ENCODE results near the gene KRTAP2-2. TPM values are rescaled to one million over a fixed set of nuclear protein-coding genes. Genes with fewer than 3 reads are reported as not detected.
A peak's percentile ranks its signal among the peaks of the same experiment; 100 is the strongest.

KRTAP2-2 gene
- total and polyA plus RNA-seq, 2 of the 13 experiments (the other 11 are each of a cell fraction or from before 2014, with no cell fraction given): not detected

DNA sequence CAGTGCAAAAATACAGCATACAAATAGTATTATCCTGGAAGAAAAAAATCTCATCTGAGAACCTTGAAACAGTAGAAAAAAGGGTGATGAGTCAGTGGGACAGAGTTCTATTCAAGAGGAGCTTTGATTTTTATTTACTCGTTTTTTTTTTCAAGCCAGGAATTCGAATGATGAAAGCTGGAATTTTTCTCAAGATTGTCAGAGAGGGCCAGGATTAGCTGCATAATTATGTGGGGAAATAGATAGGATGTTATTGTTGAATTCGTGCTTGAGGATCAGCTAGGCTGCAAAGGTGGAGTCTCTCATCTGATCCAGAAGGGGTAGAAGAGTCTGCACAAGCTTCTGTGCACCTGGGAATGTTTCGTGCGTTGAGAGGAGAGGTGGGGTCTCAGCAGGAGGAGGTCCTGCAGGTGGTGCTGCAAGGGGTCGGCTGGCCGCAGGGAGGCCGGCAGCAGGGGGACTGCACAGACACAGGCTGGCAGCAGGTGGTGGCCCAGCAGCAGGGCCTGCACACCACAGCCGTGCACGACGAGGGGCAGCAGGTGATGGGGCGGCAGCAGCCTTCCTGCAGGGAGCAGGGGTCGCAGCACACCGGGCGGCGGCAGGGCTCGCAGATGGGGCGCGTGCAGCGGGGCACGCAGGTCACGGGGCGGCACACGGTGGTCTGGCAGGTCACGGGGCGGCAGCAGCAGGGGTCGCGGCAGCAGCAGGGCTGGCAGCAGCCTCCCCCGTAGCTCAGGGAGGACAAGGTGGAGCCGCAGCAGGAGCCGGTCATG lies 4.4 kb upstream of the KRTAP2-2 start (continued):
- TF ChIP-seq, protein P1, sequence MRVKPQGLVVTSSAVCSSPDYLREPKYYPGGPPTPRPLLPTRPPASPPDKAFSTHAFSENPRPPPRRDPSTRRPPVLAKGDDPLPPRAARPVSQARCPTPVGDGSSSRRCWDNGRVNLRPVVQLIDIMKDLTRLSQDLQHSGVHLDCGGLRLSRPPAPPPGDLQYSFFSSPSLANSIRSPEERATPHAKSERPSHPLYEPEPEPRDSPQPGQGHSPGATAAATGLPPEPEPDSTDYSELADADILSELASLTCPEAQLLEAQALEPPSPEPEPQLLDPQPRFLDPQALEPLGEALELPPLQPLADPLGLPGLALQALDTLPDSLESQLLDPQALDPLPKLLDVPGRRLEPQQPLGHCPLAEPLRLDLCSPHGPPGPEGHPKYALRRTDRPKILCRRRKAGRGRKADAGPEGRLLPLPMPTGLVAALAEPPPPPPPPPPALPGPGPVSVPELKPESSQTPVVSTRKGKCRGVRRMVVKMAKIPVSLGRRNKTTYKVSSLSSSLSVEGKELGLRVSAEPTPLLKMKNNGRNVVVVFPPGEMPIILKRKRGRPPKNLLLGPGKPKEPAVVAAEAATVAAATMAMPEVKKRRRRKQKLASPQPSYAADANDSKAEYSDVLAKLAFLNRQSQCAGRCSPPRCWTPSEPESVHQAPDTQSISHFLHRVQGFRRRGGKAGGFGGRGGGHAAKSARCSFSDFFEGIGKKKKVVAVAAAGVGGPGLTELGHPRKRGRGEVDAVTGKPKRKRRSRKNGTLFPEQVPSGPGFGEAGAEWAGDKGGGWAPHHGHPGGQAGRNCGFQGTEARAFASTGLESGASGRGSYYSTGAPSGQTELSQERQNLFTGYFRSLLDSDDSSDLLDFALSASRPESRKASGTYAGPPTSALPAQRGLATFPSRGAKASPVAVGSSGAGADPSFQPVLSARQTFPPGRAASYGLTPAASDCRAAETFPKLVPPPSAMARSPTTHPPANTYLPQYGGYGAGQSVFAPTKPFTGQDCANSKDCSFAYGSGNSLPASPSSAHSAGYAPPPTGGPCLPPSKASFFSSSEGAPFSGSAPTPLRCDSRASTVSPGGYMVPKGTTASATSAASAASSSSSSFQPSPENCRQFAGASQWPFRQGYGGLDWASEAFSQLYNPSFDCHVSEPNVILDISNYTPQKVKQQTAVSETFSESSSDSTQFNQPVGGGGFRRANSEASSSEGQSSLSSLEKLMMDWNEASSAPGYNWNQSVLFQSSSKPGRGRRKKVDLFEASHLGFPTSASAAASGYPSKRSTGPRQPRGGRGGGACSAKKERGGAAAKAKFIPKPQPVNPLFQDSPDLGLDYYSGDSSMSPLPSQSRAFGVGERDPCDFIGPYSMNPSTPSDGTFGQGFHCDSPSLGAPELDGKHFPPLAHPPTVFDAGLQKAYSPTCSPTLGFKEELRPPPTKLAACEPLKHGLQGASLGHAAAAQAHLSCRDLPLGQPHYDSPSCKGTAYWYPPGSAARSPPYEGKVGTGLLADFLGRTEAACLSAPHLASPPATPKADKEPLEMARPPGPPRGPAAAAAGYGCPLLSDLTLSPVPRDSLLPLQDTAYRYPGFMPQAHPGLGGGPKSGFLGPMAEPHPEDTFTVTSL (CRISPR knock-in tag; IDR thresholded peaks at IDR 0.05; ENCODE audit: borderline replicate concordance): peak; percentile 88; the same call in 1 of the 2 replicates
- TF ChIP-seq GFI1 (CRISPR knock-in tag; IDR thresholded peaks at IDR 0.05; ENCODE audit: borderline replicate concordance) (peak; percentile 97), MED1 (CRISPR knock-in tag; IDR thresholded peaks at IDR 0.05) (peak; percentile 93), PHF21A (CRISPR knock-in tag; IDR thresholded peaks at IDR 0.05) (peak; percentile 60), NFIC (IDR thresholded peaks at IDR 0.05; ENCODE audit: low read length) (peak; percentile 96; the same call in 1 of the 2 replicates), FOXA3 (CRISPR knock-in tag; IDR thresholded peaks at IDR 0.05) (peak; percentile 83), PPARG (CRISPR knock-in tag; conservative IDR thresholded peaks at IDR 0.05) (peak; percentile 94), IRF2 (CRISPR knock-in tag; IDR thresholded peaks at IDR 0.05) (peak; percentile 73; the same call in 1 of the 2 replicates), NCOA2 (CRISPR knock-in tag; IDR thresholded peaks at IDR 0.05) (peak; percentile 94), HMG20A (CRISPR knock-in tag; IDR thresholded peaks at IDR 0.05; ENCODE audit: borderline replicate concordance) (peak; percentile 97; the same call in 1 of the 2 replicates)
- TF ChIP-seq, protein P2, sequence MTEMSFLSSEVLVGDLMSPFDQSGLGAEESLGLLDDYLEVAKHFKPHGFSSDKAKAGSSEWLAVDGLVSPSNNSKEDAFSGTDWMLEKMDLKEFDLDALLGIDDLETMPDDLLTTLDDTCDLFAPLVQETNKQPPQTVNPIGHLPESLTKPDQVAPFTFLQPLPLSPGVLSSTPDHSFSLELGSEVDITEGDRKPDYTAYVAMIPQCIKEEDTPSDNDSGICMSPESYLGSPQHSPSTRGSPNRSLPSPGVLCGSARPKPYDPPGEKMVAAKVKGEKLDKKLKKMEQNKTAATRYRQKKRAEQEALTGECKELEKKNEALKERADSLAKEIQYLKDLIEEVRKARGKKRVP (CRISPR knock-in tag; IDR thresholded peaks at IDR 0.05): peak in 1 of 2 experiments; percentile 81; a peak in 2 of 4 replicates
- TF ChIP-seq, protein P3, sequence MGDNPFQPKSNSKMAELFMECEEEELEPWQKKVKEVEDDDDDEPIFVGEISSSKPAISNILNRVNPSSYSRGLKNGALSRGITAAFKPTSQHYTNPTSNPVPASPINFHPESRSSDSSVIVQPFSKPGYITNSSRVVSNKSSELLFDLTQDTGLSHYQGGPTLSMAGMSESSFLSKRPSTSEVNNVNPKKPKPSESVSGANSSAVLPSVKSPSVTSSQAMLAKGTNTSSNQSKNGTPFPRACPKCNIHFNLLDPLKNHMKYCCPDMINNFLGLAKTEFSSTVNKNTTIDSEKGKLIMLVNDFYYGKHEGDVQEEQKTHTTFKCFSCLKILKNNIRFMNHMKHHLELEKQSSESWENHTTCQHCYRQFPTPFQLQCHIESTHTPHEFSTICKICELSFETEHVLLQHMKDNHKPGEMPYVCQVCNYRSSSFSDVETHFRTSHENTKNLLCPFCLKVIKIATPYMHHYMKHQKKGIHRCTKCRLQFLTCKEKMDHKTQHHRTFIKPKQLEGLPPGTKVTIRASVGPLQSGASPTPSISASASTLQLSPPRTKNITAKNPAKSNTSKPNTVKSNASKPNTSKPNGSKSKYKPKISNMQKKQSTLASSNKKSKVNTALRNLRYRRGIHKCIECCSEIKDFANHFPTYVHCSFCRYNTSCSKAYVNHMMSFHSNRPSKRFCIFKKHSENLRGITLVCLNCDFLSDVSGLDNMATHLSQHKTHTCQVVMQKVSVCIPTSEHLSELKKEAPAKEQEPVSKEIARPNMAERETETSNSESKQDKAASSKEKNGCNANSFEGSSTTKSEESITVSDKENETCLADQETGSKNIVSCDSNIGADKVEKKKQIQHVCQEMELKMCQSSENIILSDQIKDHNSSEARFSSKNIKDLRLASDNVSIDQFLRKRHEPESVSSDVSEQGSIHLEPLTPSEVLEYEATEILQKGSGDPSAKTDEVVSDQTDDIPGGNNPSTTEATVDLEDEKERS (CRISPR knock-in tag; IDR thresholded peaks at IDR 0.05): 0 out of 2 replicates have a peak, but pooled peaks have one; percentile 40
- TF ChIP-seq, protein P4, sequence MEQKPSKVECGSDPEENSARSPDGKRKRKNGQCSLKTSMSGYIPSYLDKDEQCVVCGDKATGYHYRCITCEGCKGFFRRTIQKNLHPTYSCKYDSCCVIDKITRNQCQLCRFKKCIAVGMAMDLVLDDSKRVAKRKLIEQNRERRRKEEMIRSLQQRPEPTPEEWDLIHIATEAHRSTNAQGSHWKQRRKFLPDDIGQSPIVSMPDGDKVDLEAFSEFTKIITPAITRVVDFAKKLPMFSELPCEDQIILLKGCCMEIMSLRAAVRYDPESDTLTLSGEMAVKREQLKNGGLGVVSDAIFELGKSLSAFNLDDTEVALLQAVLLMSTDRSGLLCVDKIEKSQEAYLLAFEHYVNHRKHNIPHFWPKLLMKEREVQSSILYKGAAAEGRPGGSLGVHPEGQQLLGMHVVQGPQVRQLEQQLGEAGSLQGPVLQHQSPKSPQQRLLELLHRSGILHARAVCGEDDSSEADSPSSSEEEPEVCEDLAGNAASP (CRISPR knock-in tag; IDR thresholded peaks at IDR 0.05; ENCODE audit: borderline replicate concordance): 0 out of 2 replicates have a peak, but pooled peaks have one; percentile 22
- TF ChIP-seq, protein P5, sequence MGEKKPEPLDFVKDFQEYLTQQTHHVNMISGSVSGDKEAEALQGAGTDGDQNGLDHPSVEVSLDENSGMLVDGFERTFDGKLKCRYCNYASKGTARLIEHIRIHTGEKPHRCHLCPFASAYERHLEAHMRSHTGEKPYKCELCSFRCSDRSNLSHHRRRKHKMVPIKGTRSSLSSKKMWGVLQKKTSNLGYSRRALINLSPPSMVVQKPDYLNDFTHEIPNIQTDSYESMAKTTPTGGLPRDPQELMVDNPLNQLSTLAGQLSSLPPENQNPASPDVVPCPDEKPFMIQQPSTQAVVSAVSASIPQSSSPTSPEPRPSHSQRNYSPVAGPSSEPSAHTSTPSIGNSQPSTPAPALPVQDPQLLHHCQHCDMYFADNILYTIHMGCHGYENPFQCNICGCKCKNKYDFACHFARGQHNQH (CRISPR knock-in tag; IDR thresholded peaks at IDR 0.05): 0 out of 2 replicates have a peak, but pooled peaks have one; percentile 24

Measured in HepG2 (cell line).